ENCODE measurements around the gene RGS14. TPM values are rescaled to one million over a fixed set of nuclear protein-coding genes. Genes with fewer than 3 reads are reported as not detected.

RGS14 gene
- polyA plus RNA-seq, 10 donors: 7.1 to 21.2 (median 12.9) TPM

DNA sequence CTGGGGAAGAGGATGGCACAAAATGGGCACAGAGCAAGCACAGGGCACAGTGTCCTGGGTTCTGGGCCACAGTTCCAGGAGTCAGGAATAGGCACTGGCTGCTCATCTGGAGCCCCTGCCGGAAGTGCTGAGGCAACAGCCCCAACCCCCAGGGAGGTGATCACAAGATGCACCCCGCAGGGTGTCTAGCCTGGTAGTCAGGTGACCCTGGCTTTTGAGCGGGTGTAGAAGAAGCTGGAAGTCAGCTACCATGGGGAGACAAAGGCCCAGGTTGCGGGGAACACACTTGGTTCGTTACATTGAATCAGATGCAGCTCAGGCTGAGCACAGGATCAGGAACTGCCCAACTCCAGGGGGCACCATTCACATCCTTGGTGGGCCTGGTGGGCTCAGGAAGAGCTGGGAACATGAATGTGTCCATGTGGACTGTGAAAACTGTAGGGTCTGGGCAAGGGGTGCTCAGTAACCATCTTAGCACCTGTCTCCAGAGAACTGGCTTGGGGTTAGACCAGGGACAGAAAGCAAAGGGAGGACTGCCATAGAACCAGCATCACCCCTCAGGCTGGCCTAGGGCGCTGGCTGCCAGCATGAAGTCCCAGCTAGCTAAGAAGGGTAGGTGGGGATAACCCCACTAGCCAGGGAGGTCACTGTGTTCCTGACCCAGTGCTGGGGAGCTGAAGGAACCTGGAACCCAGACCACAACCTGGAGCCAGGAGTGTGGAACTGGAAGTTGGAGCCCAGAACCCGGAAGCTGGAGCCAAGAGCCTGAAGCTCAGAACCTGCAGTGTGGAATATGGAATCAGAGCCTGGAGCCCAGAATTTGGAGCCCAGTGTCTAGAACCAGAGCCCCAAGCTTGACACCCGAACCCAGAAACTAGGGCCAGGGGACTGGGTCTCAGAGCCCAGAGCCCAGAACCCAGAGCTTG lies 20.4 kb downstream of the RGS14 start:
- no peak for DNase-seq

DNA sequence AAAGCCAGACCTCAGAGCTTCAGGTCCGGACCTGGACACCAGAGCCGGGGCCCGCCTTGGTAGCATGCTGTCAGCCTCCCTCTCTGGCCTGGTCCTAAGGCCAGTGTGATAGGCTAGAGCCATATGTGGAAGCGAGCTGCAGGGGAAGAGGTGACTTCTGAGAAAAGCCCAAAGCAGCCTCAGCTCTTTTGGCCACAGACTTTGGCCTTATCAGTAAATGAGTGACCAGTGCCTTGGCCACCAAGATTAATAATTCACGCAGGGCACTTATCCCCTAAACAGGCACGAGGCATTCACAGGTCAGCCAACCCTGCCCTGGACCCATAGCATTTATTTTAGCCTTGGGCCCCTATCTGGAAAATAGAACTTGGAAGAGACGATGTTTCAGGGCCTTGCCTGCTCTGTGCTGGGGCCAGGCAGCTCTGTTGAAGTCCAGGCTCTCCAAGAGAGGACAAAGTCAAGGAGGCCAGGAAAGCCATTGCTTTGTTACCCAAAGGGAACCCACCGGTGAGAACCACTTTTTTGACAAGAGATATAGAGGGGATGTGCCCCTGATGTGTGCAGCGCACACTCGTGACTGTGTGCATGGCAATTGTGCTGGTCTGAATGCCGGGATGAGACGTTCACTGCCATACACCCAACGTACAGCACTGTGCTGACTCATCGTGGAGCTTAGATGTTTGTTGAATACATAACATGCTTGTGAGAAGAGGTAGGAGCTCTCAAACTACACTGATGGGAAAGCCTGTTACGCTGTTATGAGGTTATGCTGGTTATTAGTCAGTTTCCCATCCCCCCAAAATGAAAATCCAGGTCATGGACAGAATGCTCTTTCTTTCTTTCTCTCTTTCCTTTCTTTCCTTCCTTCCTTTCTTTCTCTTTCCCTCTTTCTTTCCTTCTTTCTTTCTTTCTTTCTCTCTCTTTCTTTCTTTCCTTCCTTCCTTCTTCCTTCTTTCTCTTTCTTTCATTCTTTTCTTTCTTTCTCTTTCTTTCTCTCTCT lies 21.5 kb downstream of the RGS14 start:
- peak in 1 of 3 donors; percentile 62 for DNase-seq

GRCh38 chr5:177380805-177381126 lies 23.0 kb downstream of the RGS14 start:
- no peak for DNase-seq

DNA sequence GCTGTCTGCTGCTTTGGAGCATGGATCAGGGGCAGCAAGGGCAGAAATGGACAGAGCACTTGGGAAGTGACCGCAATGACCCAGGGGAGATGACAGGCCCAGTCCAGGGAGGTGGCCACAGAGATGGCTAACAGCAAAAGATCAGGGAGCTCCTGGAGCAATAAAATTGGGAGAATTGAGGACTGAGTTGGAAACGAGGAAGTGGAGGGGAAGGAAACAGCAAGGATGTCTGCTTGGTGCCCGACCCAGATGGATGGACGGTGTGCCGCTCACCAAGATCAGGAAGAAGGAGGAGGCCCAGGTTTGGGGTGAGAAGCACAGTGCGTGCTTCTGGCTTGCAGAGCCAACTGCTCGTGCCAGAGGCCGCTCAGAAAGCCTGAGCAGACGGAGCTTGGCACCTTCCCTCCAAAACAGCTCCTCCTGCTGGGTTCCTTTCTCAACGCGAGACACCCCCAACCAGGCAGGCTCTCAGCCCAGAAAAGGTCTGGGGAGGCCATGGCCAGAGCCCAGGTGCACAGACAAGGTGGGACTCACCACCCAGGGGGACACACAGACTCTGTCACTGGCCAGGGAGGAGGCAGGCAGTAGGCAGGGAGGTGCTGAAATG lies 24.8 kb downstream of the RGS14 start:
- peak in 1 of 3 donors; percentile 67 for DNase-seq

DNA sequence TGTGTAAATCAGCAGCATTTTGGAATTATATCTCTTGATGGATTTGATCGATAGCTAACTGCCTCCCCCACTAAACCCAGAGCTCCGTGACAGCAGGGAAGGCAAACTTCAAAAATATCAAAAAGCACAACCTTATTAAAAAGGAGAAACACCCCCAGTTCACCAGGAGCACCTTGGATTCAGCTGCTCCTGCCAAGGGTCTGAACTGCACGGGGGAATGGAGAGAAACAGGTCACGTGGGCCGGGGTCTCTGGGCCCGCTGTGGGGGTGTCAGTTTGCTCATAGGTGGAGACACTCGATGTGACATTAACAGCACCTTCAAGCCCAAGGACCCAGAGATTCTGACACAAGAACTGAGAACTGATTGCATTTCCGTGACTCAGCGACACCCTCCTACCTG lies 25.5 kb downstream of the RGS14 start:
- DNase-seq: no peak

DNA sequence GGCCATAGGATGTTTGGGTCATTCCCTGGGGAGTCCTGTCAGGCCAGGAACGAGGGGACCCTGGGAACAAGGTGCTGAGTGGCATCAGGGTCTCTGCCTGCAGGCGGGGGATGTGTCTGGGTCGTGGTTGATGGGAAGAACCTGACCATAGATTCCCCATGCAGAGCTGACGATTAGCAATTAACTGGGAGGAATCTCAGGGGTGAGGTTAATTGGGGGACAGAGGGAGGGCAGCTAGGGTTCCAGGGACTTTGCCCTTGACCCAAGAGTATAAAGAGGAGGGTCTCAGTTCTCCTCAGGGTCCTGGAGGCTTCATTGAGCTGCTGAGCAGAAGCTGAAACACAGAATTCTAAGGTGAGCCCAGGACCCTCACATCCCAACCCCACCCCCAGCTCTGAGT lies 26.4 kb downstream of the RGS14 start, which contains the start of gene SLC34A1:
Gene SLC34A1, plus strand, starts transcription at position 301 of the 400 bp plus-strand sequence. CDS start 1,308 bp downstream, outside the sequence.
- no peak for DNase-seq

GRCh38 chr5:177385720-177386119 lies 28.0 kb downstream of the RGS14 start:
- DNase-seq: no peak

- no peak for DNase-seq
Observed at GRCh38 chr5:177386542-177386941, 28.8 kb downstream of the RGS14 start.

- no peak for DNase-seq
Observed at GRCh38 chr5:177387405-177387804, 29.7 kb downstream of the RGS14 start.

- no peak for DNase-seq
Observed at GRCh38 chr5:177388521-177389052, 30.9 kb downstream of the RGS14 start.

DNA sequence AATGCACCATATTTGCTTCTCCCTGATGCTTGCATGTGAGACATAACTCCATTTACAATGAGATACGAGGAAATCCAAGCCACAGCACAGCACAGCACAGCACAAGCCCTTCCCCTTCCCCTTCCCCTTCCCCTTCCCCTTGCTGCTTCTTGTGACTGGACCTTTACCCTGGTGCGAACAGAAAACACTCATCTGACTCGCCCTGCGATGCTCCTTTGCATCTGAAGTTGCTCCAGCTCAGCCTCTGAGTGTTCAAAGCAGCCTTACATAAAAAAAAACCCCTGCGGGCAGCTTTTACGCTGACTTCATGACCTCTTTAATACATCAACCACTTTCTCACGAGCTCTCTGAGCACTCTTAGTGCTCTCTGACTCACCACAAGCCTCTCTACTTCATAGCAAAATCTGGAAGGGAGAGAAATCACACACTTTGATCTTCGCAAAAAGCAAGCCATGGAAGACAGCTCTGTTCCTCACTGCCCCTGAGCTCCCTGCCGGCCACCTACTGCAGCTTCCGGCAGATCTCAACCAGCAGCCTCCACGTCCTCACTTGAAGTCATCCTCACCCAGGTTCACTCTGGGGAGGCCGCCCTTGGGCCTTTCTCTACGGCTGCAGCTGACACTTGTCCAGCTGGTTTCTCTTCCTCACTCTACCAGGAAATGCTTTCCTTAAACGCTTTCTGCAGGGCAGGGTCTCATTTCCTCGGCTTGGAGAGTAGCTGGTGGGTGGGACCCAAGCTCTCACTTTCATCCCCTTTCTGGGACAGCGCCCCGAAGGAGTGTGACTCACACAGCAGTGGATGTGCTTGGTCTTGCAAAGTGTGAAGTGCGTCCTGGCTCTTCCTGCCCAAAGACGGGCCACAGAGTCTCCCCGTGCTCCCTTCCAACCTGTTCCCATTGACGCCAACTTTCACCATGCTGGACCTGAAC lies 31.8 kb downstream of the RGS14 start:
- DNase-seq: peak in 1 of 3 donors; percentile 70

DNA sequence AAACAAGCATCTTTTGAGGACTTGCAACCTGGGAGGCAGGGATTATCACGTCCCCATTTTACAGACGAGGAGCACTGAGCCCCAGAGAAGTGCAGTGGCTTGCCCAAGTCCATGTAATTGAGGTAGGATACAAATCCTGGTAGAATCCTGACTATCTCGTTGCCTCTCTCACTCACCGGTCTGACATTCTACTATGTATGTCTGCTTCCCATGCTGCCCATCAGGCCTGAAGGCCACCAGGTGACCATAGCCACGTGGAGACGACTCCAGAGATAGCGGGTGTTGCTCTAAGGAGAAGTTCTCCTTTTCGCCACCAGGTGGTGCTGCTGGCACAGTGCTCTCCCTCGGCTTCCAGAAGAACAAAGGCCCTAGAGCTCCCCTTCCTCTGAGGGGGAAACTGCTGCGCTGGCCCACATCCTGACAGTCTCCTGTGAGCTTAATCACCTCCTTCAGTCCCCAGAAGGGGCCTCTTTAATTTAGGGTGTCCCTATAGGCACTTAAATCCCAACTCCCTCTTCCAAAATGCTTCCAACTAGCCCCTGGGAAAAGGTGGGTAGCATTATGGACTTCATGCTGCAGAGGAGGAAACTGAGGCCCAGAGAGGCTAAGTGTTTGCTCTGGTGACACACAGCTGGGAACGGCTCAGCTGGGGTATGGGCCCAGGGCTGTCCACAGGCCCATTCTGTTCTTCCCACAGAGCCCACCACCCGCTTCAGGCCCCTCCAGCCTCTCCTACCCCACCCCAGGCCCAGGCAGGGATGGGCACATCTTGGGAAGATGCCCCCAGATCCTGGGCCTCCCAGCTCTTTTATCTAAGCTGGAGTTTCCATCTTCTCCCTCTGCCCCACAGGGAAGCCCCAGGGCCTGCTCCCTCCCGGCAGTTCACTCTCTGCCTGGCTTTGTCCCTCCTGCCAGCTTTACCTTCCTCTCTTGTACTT lies 32.9 kb downstream of the RGS14 start:
- peak; percentile 78 to 93 (median 89) for DNase-seq

- DNase-seq: no peak
Observed at GRCh38 chr5:177392765-177393164, 35.0 kb downstream of the RGS14 start.

GRCh38 chr5:177393206-177393765 lies 35.6 kb downstream of the RGS14 start:
- DNase-seq: no peak

DNA sequence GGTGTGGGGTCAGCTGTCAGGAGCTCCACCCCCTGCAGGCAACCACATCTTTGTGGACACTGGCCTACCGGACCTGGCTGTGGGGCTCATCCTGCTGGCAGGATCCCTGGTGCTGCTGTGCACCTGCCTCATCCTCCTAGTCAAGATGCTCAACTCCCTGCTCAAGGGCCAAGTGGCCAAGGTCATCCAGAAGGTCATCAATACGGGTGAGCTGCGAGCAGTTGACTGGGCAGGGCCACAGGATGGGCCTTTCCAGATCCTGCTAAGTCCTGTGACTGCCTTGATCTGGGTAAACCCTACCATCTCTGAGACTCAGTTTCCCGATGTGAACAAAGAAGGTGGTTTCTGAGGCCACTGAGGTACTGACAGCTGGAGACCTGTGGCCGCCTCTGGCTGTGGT lies 36.3 kb downstream of the RGS14 start:
- no peak for DNase-seq

GRCh38 chr5:177396078-177396477 lies 38.4 kb downstream of the RGS14 start:
- no peak for DNase-seq

DNA sequence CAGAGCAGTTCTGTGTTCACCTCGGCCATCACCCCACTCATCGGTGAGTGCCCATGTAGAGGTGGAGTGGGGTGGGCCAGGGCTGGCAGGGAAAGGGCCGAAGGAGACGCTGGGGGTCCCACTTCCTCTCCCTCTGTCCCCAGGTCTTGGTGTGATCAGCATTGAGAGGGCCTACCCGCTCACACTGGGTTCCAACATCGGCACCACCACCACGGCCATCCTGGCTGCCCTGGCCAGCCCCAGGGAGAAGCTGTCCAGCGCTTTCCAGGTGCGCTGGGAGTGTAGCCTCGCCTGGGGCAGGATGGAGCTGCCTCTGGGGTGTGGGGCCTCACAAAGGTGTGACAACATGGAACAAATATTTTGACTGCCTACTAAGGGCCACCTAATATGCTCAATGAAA lies 39.1 kb downstream of the RGS14 start:
- DNase-seq: no peak

GRCh38 chr5:177397875-177398390 lies 40.2 kb downstream of the RGS14 start:
- DNase-seq: no peak

All from muscle of back (tissue), 11 donors.